PC-9 (cell line): ENCODE measurements around the gene ZNRD2. TPM values are rescaled to one million over a fixed set of nuclear protein-coding genes. Genes with fewer than 3 reads are reported as not detected.
"Not testable (repeated sequence)": the region's sequence is repeated elsewhere in the genome, so short reads cannot be mapped to it uniquely, and the experiment has no call there.

Experiments
- Bru-seq: library from RNA; stranded (reverse); fragments of 400-500 nt; gene quantifications from one replicate; lab custom pipeline; 2021; lab: Mats Ljungman, UMichigan
- BruChase-seq, 2 experiments: library from RNA; stranded (reverse); fragments of 400-500 nt; gene quantifications; one replicate each; lab custom pipeline; 2021; lab: Mats Ljungman, UMichigan
- BruUV-seq: library from RNA; stranded (reverse); fragments of 400-500 nt; replicated peaks from 2 replicates; lab custom pipeline; 2021; lab: Mats Ljungman, UMichigan
- CTCF ChIA-PET: fragments of 300-600 bp; sonication (Branson Sonifier 250); formaldehyde crosslinking; loops from one replicate; lab custom pipeline; 2022; ENCODE audit warnings: antibody characterized with exemption; lab: Charles Lee
- POLR2A ChIA-PET: fragments of 300-600 bp; sonication (Branson Sonifier 250); formaldehyde crosslinking; loops from one replicate; lab custom pipeline; 2022; ENCODE audit warnings: antibody characterized with exemption; ENCODE audit not compliant: unreplicated experiment; lab: Charles Lee
- DNase-seq, 2 experiments: peaks; one replicate each; pipeline versions ENCODE4 v3.0.0 to v3.0.0-alpha.2; 2015 to 2022; ENCODE audit warnings: mixed read lengths in 1 of 2
- H2AFZ ChIP-seq: fragments of 200-600 bp; sonication (generic); 2 replicates; pipeline ENCODE4 v1.8.1; 2017; ENCODE audit warnings: antibody characterized with exemption
- H3F3A ChIP-seq: fragments of 200-600 bp; sonication (generic); 2 replicates; pipeline ENCODE4 v1.8.1; 2017; ENCODE audit warnings: antibody characterized with exemption, mild to moderate bottlenecking, low read depth; ENCODE audit not compliant: insufficient read depth
- H3K27ac ChIP-seq: fragments of 200-600 bp; sonication (generic); 2 replicates; pipeline ENCODE4 v1.6.1; 2016; ENCODE audit warnings: mixed run types
- H3K27me3 ChIP-seq: fragments of 200-600 bp; sonication (generic); 2 replicates; pipeline ENCODE4 v1.6.1; 2016; ENCODE audit warnings: low read depth, mixed run types; ENCODE audit not compliant: insufficient read depth
- H3K36me3 ChIP-seq: fragments of 200-600 bp; sonication (generic); 2 replicates; pipeline ENCODE4 v1.6.1; 2016; ENCODE audit warnings: low read depth, mixed run types
- H3K4me1 ChIP-seq: fragments of 200-600 bp; sonication (generic); replicated peaks from 2 replicates; pipeline ENCODE4 v1.6.1; 2016; ENCODE audit warnings: mixed run types; ENCODE audit not compliant: insufficient read depth
- H3K4me2 ChIP-seq: fragments of 200-600 bp; sonication (generic); 2 replicates; pipeline ENCODE4 v1.6.1; 2017; ENCODE audit warnings: mixed run types
- H3K4me3 ChIP-seq: fragments of 200-600 bp; sonication (generic); 2 replicates; pipeline ENCODE4 v1.6.1; 2016; ENCODE audit warnings: mixed run types
- H3K79me2 ChIP-seq: fragments of 200-600 bp; sonication (generic); 2 replicates; pipeline ENCODE4 v1.6.1; 2017; ENCODE audit warnings: low read depth, mixed run types
- H3K9me2 ChIP-seq: fragments of 200-600 bp; sonication (generic); 2 replicates; pipeline ENCODE4 v1.8.1; 2017; ENCODE audit warnings: mild to moderate bottlenecking; ENCODE audit not compliant: insufficient read depth
- H3K9me3 ChIP-seq: fragments of 200-600 bp; sonication (generic); 2 replicates; pipeline ENCODE4 v1.8.1; 2016; ENCODE audit warnings: low read depth; ENCODE audit not compliant: insufficient read depth
- H4K20me1 ChIP-seq: fragments of 200-600 bp; sonication (generic); 2 replicates; pipeline ENCODE4 v1.8.1; 2017; ENCODE audit not compliant: insufficient read depth
- CTCF ChIP-seq: fragments of 200-600 bp; sonication (generic); conservative IDR thresholded peaks from 2 replicates; pipeline ENCODE4 v1.6.1; 2017; ENCODE audit warnings: mixed run types, antibody characterized with exemption, mild to moderate bottlenecking, moderate library complexity
- EZH2 ChIP-seq: fragments of 200-600 bp; sonication (generic); IDR thresholded peaks from 2 replicates; pipeline ENCODE4 v1.8.0; 2017; ENCODE audit warnings: antibody characterized with exemption, low read depth
- intact Hi-C: fragments of 100-400 bp; cut with micrococcal nuclease; formaldehyde crosslinking; loops from one replicate; pipeline ENCODE4 v1.10.0; 2022; ENCODE audit not compliant: unreplicated experiment
- long read RNA-seq: library from polyadenylated mRNA; stranded (forward); transcript quantifications from one replicate; pipeline ENCODE4 v2.0.0, GENCODE V29; 2022
- total RNA-seq: library from RNA; stranded (reverse); gene quantifications from 2 replicates; pipeline ENCODE4 v1.2.3, GENCODE V29; 2021

Gene ZNRD2
- total RNA-seq (51.4 and 53.5 TPM in 2 replicates), Bru-seq, nascent RNA (percentile 75 among the genes with signal in this experiment), BruChase-seq, experiment 1, labeled RNA remaining after a 2-hour chase (percentile 82 among the genes with signal in this experiment), BruChase-seq, experiment 2, labeled RNA remaining after a 6-hour chase (percentile 93 among the genes with signal in this experiment)
- long read RNA-seq, transcript SSSCA1-201 (4 exons, 698 nt), result major isoform, 82 of 115 reads
- long read RNA-seq, transcript SSSCA1-206 (3 exons, 879 nt), result minor isoform, 8 of 115 reads
- long read RNA-seq, partial matches to known transcripts, result 0 of 115 reads
- long read RNA-seq, other reads (novel, unspliced or antisense), result 24 of 115 reads

GRCh38 chr11:65569973-65570918 lies at the start of gene ZNRD2:
TSS of gene ZNRD2 (plus strand) at chr11:65570477. CDS start at chr11:65570492, 15 bp downstream.
- DNase-seq, result peak; percentile 98 to 99
- H3K79me2 ChIP-seq, result peaks cover 60% of the 10 kb centered on the region
- H3K9me3 ChIP-seq, result no peaks in the 10 kb centered on the region
- CTCF ChIA-PET, result interaction anchor here (0.7 to 3.4 kb wide), 4 partner anchors 11 to 29 kb away, joined by 3 to 25 read pairs (median 6); no protein-coding TSS in a partner anchor
- no peaks in the 10 kb centered on the region for H3K27me3 ChIP-seq
- H4K20me1 ChIP-seq, result no peaks in the 10 kb centered on the region
- H3K9me2 ChIP-seq, result no peaks in the 10 kb centered on the region
- TF ChIP-seq CTCF, result peak; percentile 57
- TF ChIP-seq EZH2, result no peak
- peaks cover 5% of the 10 kb centered on the region; the same call in 1 of the 2 replicates for H3K36me3 ChIP-seq
- intact Hi-C loops, result loop anchor here (1.0 to 5.0 kb wide), 12 partner anchors 10 to 482 kb away; partner anchors contain the start of genes CST6, KAT5, NEAT1 and PCNX3
- H3F3A ChIP-seq, result peaks cover 73% of the 10 kb centered on the region
- POLR2A ChIA-PET, result interaction anchor here (0.5 to 1.2 kb wide), 13 partner anchors 11 to 1161 kb away, joined by 3 to 13 read pairs (median 4); partner anchors contain the start of genes EFEMP2, LTBP3 and SIPA1
- peak within 1 kb of the TSS; percentile 96 for H3K4me2 ChIP-seq
- H3K27ac ChIP-seq, result peak within 1 kb of the TSS; percentile 68
- TSS peak; percentile 31 for BruUV-seq
- peak within 1 kb of the TSS; percentile 95 for H2AFZ ChIP-seq
- peak within 1 kb of the TSS; percentile 73 for H3K4me3 ChIP-seq
- H3K4me1 ChIP-seq, result peaks cover 54% of the 10 kb centered on the region

- H3K4me2 ChIP-seq, H2AFZ ChIP-seq, H3K36me3 ChIP-seq, CTCF ChIA-PET, DNase-seq, H3K27me3 ChIP-seq, H3K4me3 ChIP-seq, POLR2A ChIA-PET, H3K9me3 ChIP-seq, H3K9me2 ChIP-seq, BruUV-seq, intact Hi-C loops, H4K20me1 ChIP-seq, H3K27ac ChIP-seq: not testable (repeated sequence)
- H3K4me1 ChIP-seq, result peaks cover 13% of the 10 kb centered on the region
- peaks cover 18% of the 10 kb centered on the region for H3F3A ChIP-seq
- peaks cover 17% of the 10 kb centered on the region for H3K79me2 ChIP-seq
Observed at GRCh38 chr11:65521777-65522521, 48.3 kb upstream of the ZNRD2 start.

GRCh38 chr11:65522718-65523630 lies 47.3 kb upstream of the ZNRD2 start:
- Histone ChIP-seq H3K4me1 (peaks cover 13% of the 10 kb centered on the region), H3F3A (peaks cover 11% of the 10 kb centered on the region; the same call in 1 of the 2 replicates), H3K36me3 (peaks cover 18% of the 10 kb centered on the region; the same call in 1 of the 2 replicates), H3K79me2 (peaks cover 17% of the 10 kb centered on the region)
- H3K27ac ChIP-seq, H3K9me2 ChIP-seq, H3K9me3 ChIP-seq, DNase-seq, CTCF ChIA-PET, H3K27me3 ChIP-seq, H4K20me1 ChIP-seq, H3K4me3 ChIP-seq, H3K4me2 ChIP-seq, H2AFZ ChIP-seq, POLR2A ChIA-PET, intact Hi-C loops, BruUV-seq: not testable (repeated sequence)

- H3K4me2 ChIP-seq, H2AFZ ChIP-seq, H3K9me3 ChIP-seq, BruUV-seq, intact Hi-C loops, H3K4me3 ChIP-seq, H3K9me2 ChIP-seq, CTCF ChIA-PET, DNase-seq, H3K27me3 ChIP-seq, H4K20me1 ChIP-seq, H3K27ac ChIP-seq, POLR2A ChIA-PET: not testable (repeated sequence)
- H3K4me1 ChIP-seq, result peaks cover 13% of the 10 kb centered on the region
- peaks cover 17% of the 10 kb centered on the region for H3K79me2 ChIP-seq
- H3F3A ChIP-seq, result peaks cover 11% of the 10 kb centered on the region; the same call in 1 of the 2 replicates
- peaks cover 21% of the 10 kb centered on the region; the same call in 1 of the 2 replicates for H3K36me3 ChIP-seq
Observed at GRCh38 chr11:65523631-65523968, 46.7 kb upstream of the ZNRD2 start.
